ENCODE data around the gene PISD.

The PISD gene

DNA sequence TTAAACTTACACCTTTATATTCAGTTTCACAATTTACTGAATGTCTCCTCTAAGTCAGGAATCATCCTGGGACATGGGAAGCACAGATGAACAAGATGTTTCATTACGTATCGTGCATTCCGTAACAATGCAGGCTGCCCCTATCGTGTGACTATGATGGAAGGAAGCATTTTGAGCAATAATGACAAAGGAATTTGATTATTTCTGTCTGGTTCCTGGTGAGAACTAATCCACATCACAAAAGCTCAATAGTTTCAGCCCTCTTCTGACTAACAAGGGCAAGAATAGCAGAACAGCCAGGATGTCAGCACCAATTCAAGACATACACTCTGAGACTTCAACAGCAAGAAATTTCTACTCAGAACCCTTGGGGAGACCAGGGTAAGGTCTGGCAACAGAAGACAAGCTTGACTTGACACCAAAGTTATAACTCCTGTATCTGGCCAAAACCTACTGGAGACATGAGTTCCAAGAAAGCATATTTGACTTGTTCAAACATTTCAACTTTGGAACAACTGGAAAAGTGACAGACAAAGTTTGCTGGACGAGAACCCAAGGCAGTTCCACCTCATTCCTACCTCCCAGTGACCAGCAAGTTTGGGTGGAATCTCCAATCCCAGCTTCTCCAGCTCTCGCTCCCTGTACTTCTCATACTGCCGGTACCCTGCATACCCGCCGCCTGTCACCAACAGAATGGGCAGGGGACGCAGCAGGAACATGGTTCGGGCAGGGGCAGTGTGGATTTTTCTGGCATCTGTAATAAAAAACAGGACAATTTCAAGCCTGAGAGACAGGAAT, 14.3 kb downstream of the PISD start:
- H3K27me3 ChIP-seq (ENCODE audit: control insufficient read depth, insufficient read depth, low read length) = no peaks in the 10 kb centered on the region
- no peak overlapping the region for H3K9ac ChIP-seq (ENCODE audit: low read length)
- peaks cover 9% of the 10 kb centered on the region for H3K36me3 ChIP-seq (ENCODE audit: control insufficient read depth, insufficient read depth, low read length)
- H3K4me1 ChIP-seq (ENCODE audit: control insufficient read depth, insufficient read depth, low read length) = peaks cover 2% of the 10 kb centered on the region
- H3K4me3 ChIP-seq (ENCODE audit: low read length) = no peak overlapping the region
- H3K27ac ChIP-seq (ENCODE audit: low read depth, low read length) = no peak overlapping the region

GRCh38 chr22:31647066-31647465, 14.9 kb downstream of the PISD start:
- Histone ChIP-seq H3K4me3 (ENCODE audit: low read length) (no peak overlapping the region), H3K9ac (ENCODE audit: low read length) (no peak overlapping the region), H3K27ac (ENCODE audit: low read depth, low read length) (peak overlapping the region; percentile 37), H3K27me3 (ENCODE audit: control insufficient read depth, insufficient read depth, low read length) (no peaks in the 10 kb centered on the region), H3K4me1 (ENCODE audit: control insufficient read depth, insufficient read depth, low read length) (peaks cover 2% of the 10 kb centered on the region), H3K36me3 (ENCODE audit: control insufficient read depth, insufficient read depth, low read length) (peaks cover 9% of the 10 kb centered on the region)

- no peak overlapping the region for H3K9ac ChIP-seq (ENCODE audit: low read length)
- peaks cover 2% of the 10 kb centered on the region for H3K4me1 ChIP-seq (ENCODE audit: control insufficient read depth, insufficient read depth, low read length)
- no peaks in the 10 kb centered on the region for H3K27me3 ChIP-seq (ENCODE audit: control insufficient read depth, insufficient read depth, low read length)
- H3K4me3 ChIP-seq (ENCODE audit: low read length) = no peak overlapping the region
- H3K36me3 ChIP-seq (ENCODE audit: control insufficient read depth, insufficient read depth, low read length) = peaks cover 9% of the 10 kb centered on the region
- H3K27ac ChIP-seq (ENCODE audit: low read depth, low read length) = peak overlapping the region; percentile 37
Measured at GRCh38 chr22:31646186-31647019, 15.6 kb downstream of the PISD start.

DNA sequence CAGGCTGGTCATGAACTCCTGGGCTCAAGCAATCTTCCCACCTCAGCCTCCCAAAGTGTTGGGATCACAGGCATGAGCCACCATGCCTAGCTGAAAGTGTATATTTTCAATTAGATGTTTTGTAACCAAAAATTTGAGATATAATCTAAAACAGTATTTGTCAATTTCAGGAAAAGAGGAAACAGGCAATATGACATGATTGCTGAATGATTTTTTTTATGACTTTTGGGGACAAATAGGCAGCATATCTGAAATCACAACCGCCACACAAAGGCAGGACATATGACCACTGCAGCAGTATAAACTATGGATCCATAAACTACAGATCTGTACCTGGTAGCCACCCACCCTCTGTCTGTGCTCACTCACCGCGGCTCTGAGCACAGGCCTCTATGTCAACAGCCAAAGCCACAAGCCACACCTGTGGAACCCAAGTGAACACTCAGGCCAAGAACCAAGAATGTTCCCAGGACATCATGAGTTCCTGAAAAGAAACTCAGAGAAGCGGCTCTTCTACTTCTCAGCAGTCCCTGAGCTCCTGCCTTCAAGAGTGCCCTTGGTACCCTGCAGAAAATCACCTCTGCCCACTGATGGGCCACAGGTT, 22.5 kb downstream of the PISD start:
- H3K36me3 ChIP-seq (ENCODE audit: control insufficient read depth, insufficient read depth, low read length) = peaks cover under 1% of the 10 kb centered on the region
- H3K9ac ChIP-seq (ENCODE audit: low read length) = no peak overlapping the region
- no peak overlapping the region for H3K4me3 ChIP-seq (ENCODE audit: low read length)
- H3K27me3 ChIP-seq (ENCODE audit: control insufficient read depth, insufficient read depth, low read length) = no peaks in the 10 kb centered on the region
- no peak overlapping the region for H3K27ac ChIP-seq (ENCODE audit: low read depth, low read length)
- no peaks in the 10 kb centered on the region for H3K4me1 ChIP-seq (ENCODE audit: control insufficient read depth, insufficient read depth, low read length)

- Histone ChIP-seq H3K36me3 (ENCODE audit: control insufficient read depth, insufficient read depth, low read length) (no peaks in the 10 kb centered on the region), H3K27ac (ENCODE audit: low read depth, low read length) (no peak overlapping the region), H3K9ac (ENCODE audit: low read length) (no peak overlapping the region), H3K4me3 (ENCODE audit: low read length) (peak overlapping the region; percentile 32), H3K4me1 (ENCODE audit: control insufficient read depth, insufficient read depth, low read length) (no peaks in the 10 kb centered on the region), H3K27me3 (ENCODE audit: control insufficient read depth, insufficient read depth, low read length) (no peaks in the 10 kb centered on the region)
Measured at GRCh38 chr22:31637891-31638618, 24.0 kb downstream of the PISD start.

DNA sequence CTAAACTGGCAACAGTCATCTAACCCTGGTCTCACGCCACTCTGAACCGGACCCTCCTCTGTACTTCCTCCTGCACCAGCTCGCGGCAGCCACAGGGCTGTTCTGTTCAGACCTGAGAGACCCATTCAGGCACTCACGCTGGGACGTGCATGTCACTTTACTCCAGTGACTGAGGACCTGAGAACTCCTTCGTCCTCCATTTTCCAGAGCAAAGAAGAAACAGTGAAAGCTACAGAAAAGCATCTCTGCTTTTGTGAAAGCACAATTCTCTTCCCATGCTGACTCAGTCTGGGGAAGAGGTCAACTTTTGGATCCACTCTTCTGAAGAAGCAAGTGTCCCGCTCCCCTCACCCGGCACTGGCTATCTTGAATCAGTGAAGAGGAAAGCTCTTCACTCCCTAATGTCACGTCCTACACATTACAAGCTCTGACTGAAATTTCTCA, 24.5 kb downstream of the PISD start:
- H3K4me3 ChIP-seq (ENCODE audit: low read length) = no peak overlapping the region
- no peaks in the 10 kb centered on the region for H3K4me1 ChIP-seq (ENCODE audit: control insufficient read depth, insufficient read depth, low read length)
- no peaks in the 10 kb centered on the region for H3K27me3 ChIP-seq (ENCODE audit: control insufficient read depth, insufficient read depth, low read length)
- H3K36me3 ChIP-seq (ENCODE audit: control insufficient read depth, insufficient read depth, low read length) = no peaks in the 10 kb centered on the region
- no peak overlapping the region for H3K9ac ChIP-seq (ENCODE audit: low read length)
- no peak overlapping the region for H3K27ac ChIP-seq (ENCODE audit: low read depth, low read length)

GRCh38 chr22:31635638-31636306, 26.2 kb downstream of the PISD start:
- no peak overlapping the region for H3K9ac ChIP-seq (ENCODE audit: low read length)

GRCh38 chr22:31631436-31631835, 30.6 kb downstream of the PISD start:
- H3K27ac ChIP-seq (ENCODE audit: low read depth, low read length) = peak overlapping the region; percentile 57
- no peaks in the 10 kb centered on the region for H3K36me3 ChIP-seq (ENCODE audit: control insufficient read depth, insufficient read depth, low read length)
- peak overlapping the region; percentile 73 for H3K4me3 ChIP-seq (ENCODE audit: low read length)
- H3K27me3 ChIP-seq (ENCODE audit: control insufficient read depth, insufficient read depth, low read length) = no peaks in the 10 kb centered on the region
- H3K4me1 ChIP-seq (ENCODE audit: control insufficient read depth, insufficient read depth, low read length) = peaks cover 9% of the 10 kb centered on the region
- no peak overlapping the region for H3K9ac ChIP-seq (ENCODE audit: low read length)

More at GRCh38 chr22:31635638-31636306, 26.2 kb downstream of the PISD start:
- H3K4me1 ChIP-seq (ENCODE audit: control insufficient read depth, insufficient read depth, low read length) = peaks cover 5% of the 10 kb centered on the region
- no peaks in the 10 kb centered on the region for H3K36me3 ChIP-seq (ENCODE audit: control insufficient read depth, insufficient read depth, low read length)
- H3K27ac ChIP-seq (ENCODE audit: low read depth, low read length) = no peak overlapping the region
- no peaks in the 10 kb centered on the region for H3K27me3 ChIP-seq (ENCODE audit: control insufficient read depth, insufficient read depth, low read length)
- no peak overlapping the region for H3K4me3 ChIP-seq (ENCODE audit: low read length)

DNA sequence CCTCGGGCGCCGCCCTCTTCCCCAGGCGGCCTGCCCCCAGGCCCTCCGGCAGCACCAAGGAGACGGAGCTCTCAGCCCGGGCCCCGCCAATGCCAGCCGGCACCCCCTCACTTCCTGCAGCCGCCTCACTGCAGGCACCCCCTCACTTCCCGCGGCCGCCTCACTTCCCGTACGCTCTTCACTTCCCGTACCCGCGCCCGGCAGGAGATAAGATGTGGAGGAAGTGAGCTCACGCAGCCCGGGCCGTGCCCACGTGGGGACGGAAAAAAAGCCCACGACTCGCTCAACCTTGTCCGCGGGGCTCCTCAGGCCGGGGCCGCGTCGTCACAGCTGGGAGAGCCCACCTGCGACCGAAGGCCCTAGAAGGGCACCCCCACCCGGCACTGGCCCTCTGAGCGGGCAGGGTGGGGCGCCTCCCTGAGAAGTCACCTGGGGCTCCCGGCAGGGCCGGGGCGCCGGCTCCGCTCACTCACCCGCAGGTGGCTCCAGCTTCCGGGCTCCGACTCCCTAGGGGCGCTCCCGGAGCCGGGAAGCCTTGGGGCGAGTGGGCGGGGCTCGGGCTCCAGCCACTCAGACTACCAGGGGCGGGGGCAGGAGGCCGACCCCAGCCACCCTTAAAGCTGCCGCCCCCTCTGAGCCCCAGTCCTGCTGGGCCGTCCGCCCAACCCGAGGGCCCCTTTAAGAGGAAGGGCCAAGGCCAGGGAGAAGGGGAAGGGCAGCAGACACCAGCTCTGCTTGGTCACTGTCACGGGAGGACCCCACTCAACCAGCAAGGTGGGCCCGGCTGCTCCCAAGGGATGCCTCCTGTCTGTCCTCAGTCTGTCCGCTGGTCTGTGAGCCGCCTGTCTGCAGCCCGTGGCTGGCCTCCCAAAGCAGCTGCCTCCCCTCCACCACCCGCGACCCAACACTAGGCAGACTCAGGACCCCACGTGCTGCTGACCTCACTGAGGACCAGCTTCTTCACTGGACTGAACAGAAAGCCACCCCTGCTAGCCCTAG, 31.4 kb downstream of the PISD start:
- peak overlapping the region; percentile 73 for H3K4me3 ChIP-seq (ENCODE audit: low read length)
- peak overlapping the region; percentile 57 for H3K27ac ChIP-seq (ENCODE audit: low read depth, low read length)
- H3K9ac ChIP-seq (ENCODE audit: low read length) = peak overlapping the region; percentile 85
- no peaks in the 10 kb centered on the region for H3K36me3 ChIP-seq (ENCODE audit: control insufficient read depth, insufficient read depth, low read length)
- peaks cover 16% of the 10 kb centered on the region for H3K4me1 ChIP-seq (ENCODE audit: control insufficient read depth, insufficient read depth, low read length)
- H3K27me3 ChIP-seq (ENCODE audit: control insufficient read depth, insufficient read depth, low read length) = no peaks in the 10 kb centered on the region

- Histone ChIP-seq H3K27ac (ENCODE audit: low read depth, low read length) (peak overlapping the region; percentile 57), H3K4me1 (ENCODE audit: control insufficient read depth, insufficient read depth, low read length) (peaks cover 24% of the 10 kb centered on the region), H3K9ac (ENCODE audit: low read length) (peak overlapping the region; percentile 85), H3K4me3 (ENCODE audit: low read length) (peak overlapping the region; percentile 73), H3K36me3 (ENCODE audit: control insufficient read depth, insufficient read depth, low read length) (no peaks in the 10 kb centered on the region), H3K27me3 (ENCODE audit: control insufficient read depth, insufficient read depth, low read length) (no peaks in the 10 kb centered on the region)
Measured at GRCh38 chr22:31629741-31630184, 32.3 kb downstream of the PISD start.
